HG03139 (cell line): Measurements from ENCODE around the gene APOL2.
"Not testable (repeated sequence)": the region's sequence is repeated elsewhere in the genome, so short reads cannot be mapped to it uniquely, and the experiment has no call there.

Source experiments
- ATAC-seq: cut with Tn5 transposase; IDR thresholded peaks from one replicate; pipeline ENCODE4 v1.9.1; 2021; ENCODE audit not compliant: unreplicated experiment

Gene APOL2

GRCh38 chr22:36223504-36223903 is 15.8 kb downstream of the APOL2 start:
- ATAC-seq = no peak

- ATAC-seq = no peak
Observed at GRCh38 chr22:36222887-36223450, 16.4 kb downstream of the APOL2 start.

GRCh38 chr22:36221799-36222751 is 17.3 kb downstream of the APOL2 start:
- no peak for ATAC-seq

GRCh38 chr22:36220451-36220921 is 18.8 kb downstream of the APOL2 start:
- no peak for ATAC-seq

GRCh38 chr22:36218648-36219193 is 20.6 kb downstream of the APOL2 start:
- no peak for ATAC-seq

- ATAC-seq = no peak
Observed at GRCh38 chr22:36215981-36216380, 23.3 kb downstream of the APOL2 start.

GRCh38 chr22:36213586-36213985 is 25.7 kb downstream of the APOL2 start:
- no peak for ATAC-seq

- ATAC-seq = no peak
Observed at GRCh38 chr22:36212901-36213300, 26.4 kb downstream of the APOL2 start.

- no peak for ATAC-seq
Observed at GRCh38 chr22:36211237-36211861, 28.0 kb downstream of the APOL2 start.

GRCh38 chr22:36210224-36210623 is 29.1 kb downstream of the APOL2 start:
- ATAC-seq = no peak

- not testable (repeated sequence) for ATAC-seq
Observed at GRCh38 chr22:36209488-36209908, 29.8 kb downstream of the APOL2 start.

GRCh38 chr22:36208914-36209313 is 30.4 kb downstream of the APOL2 start:
- ATAC-seq = no peak

- ATAC-seq = no peak
Observed at GRCh38 chr22:36208162-36208765, 31.1 kb downstream of the APOL2 start.

- no peak for ATAC-seq
Observed at GRCh38 chr22:36206255-36206654, 33.1 kb downstream of the APOL2 start.

- not testable (repeated sequence) for ATAC-seq
Observed at GRCh38 chr22:36205573-36205972, 33.8 kb downstream of the APOL2 start.

GRCh38 chr22:36204632-36205015 is 34.7 kb downstream of the APOL2 start:
- no peak for ATAC-seq

- ATAC-seq = no peak
Observed at GRCh38 chr22:36204001-36204631, 35.2 kb downstream of the APOL2 start.

- ATAC-seq = not testable (repeated sequence)
Observed at GRCh38 chr22:36203441-36203840, 35.9 kb downstream of the APOL2 start.

GRCh38 chr22:36202906-36203305 is 36.4 kb downstream of the APOL2 start:
- not testable (repeated sequence) for ATAC-seq

- no peak for ATAC-seq
Observed at GRCh38 chr22:36201630-36202319, 37.6 kb downstream of the APOL2 start, which contains the start of gene APOL4. APOL4 (minus strand) TSS chr22:36201809; CDS start chr22:36201734, 75 bp downstream.
